GM23248 (cell line): ENCODE data around the gene GNAI2. TPM values are rescaled to one million over a fixed set of nuclear protein-coding genes. Genes with fewer than 3 reads are reported as not detected.
"Not testable (repeated sequence)": the region's sequence is repeated elsewhere in the genome, so short reads cannot be mapped to it uniquely, and the experiment has no call there.

Experiments
- DNase-seq: peaks from one replicate; pipeline ENCODE4 v3.0.0-alpha.2; 2015
- H2AFZ ChIP-seq: fragments of 200-600 bp; sonication (generic); 2 replicates; pipeline ENCODE4 v1.6.1; 2016; ENCODE audit warnings: antibody characterized with exemption
- H3F3A ChIP-seq: fragments of 200-600 bp; sonication (generic); 2 replicates; pipeline ENCODE4 v1.6.1; 2016; ENCODE audit warnings: mild to moderate bottlenecking, antibody characterized with exemption, mixed run types; ENCODE audit not compliant: insufficient read depth
- H3K27ac ChIP-seq: fragments of 200-600 bp; sonication (generic); 2 replicates; pipeline ENCODE4 v1.5.1; 2016; ENCODE audit warnings: mild to moderate bottlenecking
- H3K27me3 ChIP-seq: fragments of 200-600 bp; sonication (generic); replicated peaks from 2 replicates; pipeline ENCODE4 v1.6.1; 2016; ENCODE audit warnings: mild to moderate bottlenecking; ENCODE audit not compliant: insufficient read depth
- H3K36me3 ChIP-seq: fragments of 200-600 bp; sonication (generic); 2 replicates; pipeline ENCODE4 v1.6.1; 2016; ENCODE audit warnings: low read depth, mild to moderate bottlenecking
- H3K4me1 ChIP-seq: fragments of 200-600 bp; sonication (generic); 2 replicates; pipeline ENCODE4 v1.6.1; 2016; ENCODE audit warnings: mild to moderate bottlenecking; ENCODE audit not compliant: insufficient read depth
- H3K4me2 ChIP-seq: fragments of 200-600 bp; sonication (generic); one replicate; pipeline ENCODE4 v1.6.1; 2016; ENCODE audit warnings: mild to moderate bottlenecking; ENCODE audit not compliant: unreplicated experiment
- H3K4me3 ChIP-seq: fragments of 200-600 bp; sonication (generic); 2 replicates; pipeline ENCODE4 v1.5.1; 2016; ENCODE audit warnings: mild to moderate bottlenecking
- H3K79me2 ChIP-seq: fragments of 200-600 bp; sonication (generic); 2 replicates; pipeline ENCODE4 v1.6.1; 2016; ENCODE audit warnings: mild to moderate bottlenecking; ENCODE audit not compliant: insufficient read depth
- H3K9ac ChIP-seq: fragments of 200-600 bp; sonication (generic); 2 replicates; pipeline ENCODE4 v1.6.1; 2016; ENCODE audit warnings: mild to moderate bottlenecking
- H3K9me2 ChIP-seq: fragments of 200-600 bp; sonication (generic); 2 replicates; pipeline ENCODE4 v1.6.1; 2016; ENCODE audit warnings: mixed run types, mild to moderate bottlenecking, moderate library complexity; ENCODE audit not compliant: insufficient read depth
- H3K9me3 ChIP-seq: fragments of 200-600 bp; sonication (generic); one replicate; pipeline ENCODE4 v1.6.1; 2017; ENCODE audit warnings: low read depth
- H4K20me1 ChIP-seq: fragments of 200-600 bp; sonication (generic); 2 replicates; pipeline ENCODE4 v1.6.0; 2016; ENCODE audit not compliant: insufficient read depth
- EZH2 ChIP-seq: fragments of 200-600 bp; sonication (generic); IDR thresholded peaks from 2 replicates; pipeline ENCODE4 v1.6.1; 2018; ENCODE audit warnings: antibody characterized with exemption, mild to moderate bottlenecking; ENCODE audit not compliant: insufficient read depth, poor library complexity, severe bottlenecking
- EZH2phosphoT487 ChIP-seq: fragments of 200-600 bp; sonication (generic); IDR thresholded peaks from 2 replicates; pipeline ENCODE4 v1.6.1; 2018; ENCODE audit warnings: antibody characterized with exemption, moderate library complexity, mild to moderate bottlenecking, low read depth; ENCODE audit not compliant: insufficient read depth
- WGBS, 2 experiments: methylation state at CpG; one replicate each; pipeline ENCODE4 v1.1.6; 2015 to 2017; ENCODE audit warnings: low lambda C conversion rate in 2 of 2, low coverage in 1 of 2; ENCODE audit errors: missing lambda C conversion rate in 2 of 2; 5-methylcytosine and 5-hydroxymethylcytosine counted together
- in situ Hi-C: fragments of 300-500 bp; cut with MboI; formaldehyde crosslinking; loops from 2 replicates; pipeline ENCODE4 v1.15.0; 2020
- polyA plus RNA-seq: library from polyadenylated mRNA; unstranded; fragments of >200 nt; fragmentation: Nextera tagmentation; extraction: Ambion mirVana; gene quantifications from 2 replicates; pipeline ENCODE4 v1.2.1, GENCODE V29; 2016
- total RNA-seq: library from RNA; depleted of rRNA; stranded (reverse); fragments of >200 nt; shearing (Covaris generic); gene quantifications from 2 replicates; pipeline ENCODE4 v1.2.3, GENCODE V29; 2014

The GNAI2 gene
- total and polyA plus RNA-seq, 2 experiments from 2014 or later, result 424 to 427 TPM

DNA sequence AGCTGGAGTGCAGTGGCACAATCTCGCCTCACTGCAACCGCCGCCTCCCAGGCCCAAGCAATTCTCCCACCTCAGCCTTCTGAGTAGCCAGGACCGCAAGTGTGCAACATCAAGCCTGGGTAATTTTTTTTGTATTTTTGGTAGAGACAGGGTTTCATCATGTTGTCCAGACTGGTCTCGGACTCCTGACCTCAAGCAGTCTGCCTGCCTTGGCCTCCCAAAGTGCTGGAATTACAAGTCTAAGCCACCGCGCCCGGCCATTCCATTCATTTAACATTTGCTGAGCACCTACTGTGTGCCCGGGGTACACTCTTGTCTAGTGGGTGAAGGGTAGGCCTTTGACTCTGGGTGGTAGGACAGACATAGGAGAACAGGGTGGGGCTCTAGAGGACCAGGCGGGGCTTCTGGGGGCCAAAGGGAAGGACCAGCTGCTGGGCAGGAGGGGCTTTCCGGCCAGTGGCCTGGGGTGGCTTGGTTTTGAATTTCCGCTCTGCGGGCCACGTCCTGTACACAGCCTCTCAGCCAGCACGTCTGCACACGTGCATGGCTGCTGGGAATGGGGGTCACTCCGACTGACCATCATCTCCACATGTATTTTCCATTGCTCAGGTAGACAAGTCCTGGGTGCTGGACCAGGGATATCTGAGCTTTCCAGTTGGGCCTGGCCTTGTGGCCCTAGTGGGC, 28.5 kb upstream of the GNAI2 start:
- in situ Hi-C loops, result loop anchor here (25.0 kb wide), 1 partner anchor 330 kb away; no protein-coding TSS in a partner anchor
- no peak overlapping the region for H3K4me2 ChIP-seq
- no peaks in the 10 kb centered on the region for H3K36me3 ChIP-seq
- H3K9me2 ChIP-seq, result no peaks in the 10 kb centered on the region
- no peak overlapping the region for H3K4me3 ChIP-seq
- WGBS, 2 experiments, result 81 to 83% methylated on average over 16 to 17 of the region's 17 CpGs
- H3K79me2 ChIP-seq, result no peaks in the 10 kb centered on the region
- no peak overlapping the region for H2AFZ ChIP-seq
- no peak overlapping the region for H3K9ac ChIP-seq
- no peak for DNase-seq
- no peaks in the 10 kb centered on the region for H4K20me1 ChIP-seq
- peaks cover 7% of the 10 kb centered on the region for H3K4me1 ChIP-seq
- no peaks in the 10 kb centered on the region for H3F3A ChIP-seq
- H3K27ac ChIP-seq, result no peak overlapping the region
- H3K27me3 ChIP-seq, result peaks cover 14% of the 10 kb centered on the region
- TF ChIP-seq EZH2phosphoT487 (no peak), EZH2 (no peak)
- no peaks in the 10 kb centered on the region for H3K9me3 ChIP-seq

DNA sequence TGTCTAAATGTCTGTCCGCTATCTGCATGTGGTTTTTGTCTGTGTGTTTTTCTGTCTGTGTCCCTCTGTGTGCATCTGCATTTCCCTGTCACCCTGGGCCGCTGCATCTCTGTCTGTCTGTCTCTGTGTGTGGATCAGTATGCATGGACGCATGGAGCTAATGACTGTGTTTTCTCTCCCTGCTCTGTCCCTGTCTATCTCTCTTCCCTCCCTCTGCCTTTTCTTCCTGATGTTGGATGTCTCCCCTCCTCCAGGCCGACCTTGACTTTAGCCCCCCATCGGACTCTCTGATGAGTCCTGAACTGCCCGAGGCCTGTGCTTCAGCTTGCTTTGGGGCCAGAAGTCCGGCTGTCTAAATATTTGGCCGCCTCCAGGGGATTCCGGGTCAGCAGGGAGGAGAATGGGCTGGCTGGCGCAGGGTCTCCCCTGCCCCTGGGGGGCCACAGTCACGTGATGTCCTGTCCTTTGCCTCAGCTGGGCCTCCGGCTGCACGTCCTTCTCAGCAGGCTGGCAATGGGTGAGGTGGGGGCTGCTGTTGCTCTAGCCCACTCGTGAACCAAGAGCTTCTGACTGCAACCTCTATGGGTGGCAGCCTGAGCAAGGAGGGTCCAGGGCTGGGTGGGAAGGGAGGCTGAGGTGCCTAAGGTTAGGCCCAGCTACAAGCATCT, 27.2 kb upstream of the GNAI2 start:
- no peak for DNase-seq
- no peak overlapping the region for H3K9ac ChIP-seq
- H3K79me2 ChIP-seq, result no peaks in the 10 kb centered on the region
- peaks cover 7% of the 10 kb centered on the region; the same call in 1 of the 2 replicates for H3K4me1 ChIP-seq
- no peak overlapping the region for H2AFZ ChIP-seq
- no peak overlapping the region for H3K4me2 ChIP-seq
- H3K4me3 ChIP-seq, result no peak overlapping the region
- 73 to 80% methylated on average over 14 of the region's 14 CpGs for WGBS, 2 experiments
- in situ Hi-C loops, result loop anchor here (25.0 kb wide), 1 partner anchor 328 kb away; no protein-coding TSS in a partner anchor
- no peaks in the 10 kb centered on the region for H3K9me2 ChIP-seq
- peaks cover 11% of the 10 kb centered on the region for H3K27me3 ChIP-seq
- no peak overlapping the region for H3K27ac ChIP-seq
- H3F3A ChIP-seq, result no peaks in the 10 kb centered on the region
- no peaks in the 10 kb centered on the region for H4K20me1 ChIP-seq
- TF ChIP-seq EZH2 (no peak), EZH2phosphoT487 (no peak)
- no peaks in the 10 kb centered on the region for H3K36me3 ChIP-seq
- no peaks in the 10 kb centered on the region for H3K9me3 ChIP-seq

DNA sequence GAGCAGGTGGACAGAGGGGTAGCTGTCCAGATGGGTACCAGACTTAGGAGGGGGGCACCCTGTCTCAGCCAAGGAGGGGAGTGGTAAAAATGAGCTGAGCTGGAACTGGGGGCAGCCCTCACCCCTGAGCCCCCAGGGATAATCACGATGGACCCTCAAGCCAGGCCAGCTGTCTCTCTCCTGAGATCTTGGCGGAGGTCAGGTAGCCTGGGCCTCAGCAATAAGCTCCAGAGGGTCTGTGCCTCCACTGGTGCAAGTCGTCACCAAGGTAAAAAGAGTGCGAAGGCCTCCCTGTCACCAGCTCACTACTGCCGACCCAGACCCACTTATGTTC, 25.9 kb upstream of the GNAI2 start:
- Histone ChIP-seq H3K9me2 (no peaks in the 10 kb centered on the region), H3K4me3 (no peak overlapping the region), H2AFZ (no peak overlapping the region), H3K36me3 (no peaks in the 10 kb centered on the region), H3K9me3 (no peaks in the 10 kb centered on the region), H3K4me2 (no peak overlapping the region), H3K27ac (no peak overlapping the region), H3K9ac (no peak overlapping the region), H3F3A (no peaks in the 10 kb centered on the region), H4K20me1 (no peaks in the 10 kb centered on the region), H3K4me1 (peaks cover 7% of the 10 kb centered on the region; the same call in 1 of the 2 replicates), H3K79me2 (no peaks in the 10 kb centered on the region), H3K27me3 (no peaks in the 10 kb centered on the region; the same call in 1 of the 2 replicates)
- no peak for DNase-seq
- in situ Hi-C loops, result loop anchor here (25.0 kb wide), 1 partner anchor 327 kb away; no protein-coding TSS in a partner anchor
- TF ChIP-seq EZH2phosphoT487 (no peak), EZH2 (no peak)
- 86 to 90% methylated on average over 5 of the region's 5 CpGs for WGBS, 2 experiments

DNA sequence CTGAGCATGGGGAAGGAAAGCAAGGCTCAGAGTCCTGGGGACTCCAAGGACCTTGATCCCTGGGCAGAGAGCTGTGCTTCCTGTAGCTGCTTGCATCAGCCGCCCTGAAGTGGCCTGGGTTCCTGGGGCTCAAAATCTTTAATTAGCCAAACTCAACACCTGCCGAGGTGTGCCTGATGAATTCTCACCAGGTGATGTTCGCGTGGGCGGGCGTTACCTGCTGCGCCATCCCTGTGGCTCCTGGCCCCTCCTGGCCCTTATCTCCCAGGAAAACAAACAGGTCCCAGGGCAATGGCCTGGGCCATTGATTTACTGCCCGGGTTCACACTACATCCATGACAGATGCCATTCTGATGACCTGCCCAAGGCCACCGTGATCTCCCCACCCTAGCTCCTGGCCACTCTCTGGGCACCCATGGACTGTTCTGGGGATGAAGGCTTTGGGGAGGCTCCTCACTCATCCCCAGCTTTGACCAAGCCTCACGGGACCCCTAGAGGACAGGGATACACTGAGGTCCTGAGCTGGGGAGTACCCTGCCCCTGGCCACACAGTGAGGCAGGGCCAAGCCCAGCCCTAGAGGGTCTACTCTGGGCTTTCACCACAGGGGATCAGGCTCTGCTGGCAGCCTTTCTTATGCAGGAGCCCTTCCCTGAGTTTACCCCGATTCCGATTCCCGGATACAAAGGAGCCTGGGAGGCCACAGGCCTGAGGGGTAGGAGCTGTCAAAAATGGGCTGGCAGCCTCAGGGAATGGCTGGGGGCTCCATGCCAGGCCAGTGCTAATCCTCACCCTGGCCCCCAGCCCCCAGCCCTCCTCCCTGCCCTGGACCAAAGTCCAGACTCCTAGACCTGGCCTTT, 25.3 kb upstream of the GNAI2 start:
- in situ Hi-C loops, result loop anchor here (25.0 kb wide), 1 partner anchor 327 kb away; no protein-coding TSS in a partner anchor
- Histone ChIP-seq H3K4me3 (no peak overlapping the region), H3K36me3 (no peaks in the 10 kb centered on the region), H3K9ac (no peak overlapping the region), H3K9me3 (no peaks in the 10 kb centered on the region), H3K27ac (no peak overlapping the region), H2AFZ (no peak overlapping the region), H3K4me2 (no peak overlapping the region), H3K27me3 (no peaks in the 10 kb centered on the region; the same call in 1 of the 2 replicates), H3F3A (no peaks in the 10 kb centered on the region), H4K20me1 (no peaks in the 10 kb centered on the region), H3K4me1 (peaks cover 7% of the 10 kb centered on the region; the same call in 1 of the 2 replicates), H3K9me2 (no peaks in the 10 kb centered on the region), H3K79me2 (no peaks in the 10 kb centered on the region)
- no peak for DNase-seq
- 84 to 89% methylated on average over 11 to 13 of the region's 13 CpGs for WGBS, 2 experiments
- TF ChIP-seq EZH2 (no peak), EZH2phosphoT487 (no peak)

DNA sequence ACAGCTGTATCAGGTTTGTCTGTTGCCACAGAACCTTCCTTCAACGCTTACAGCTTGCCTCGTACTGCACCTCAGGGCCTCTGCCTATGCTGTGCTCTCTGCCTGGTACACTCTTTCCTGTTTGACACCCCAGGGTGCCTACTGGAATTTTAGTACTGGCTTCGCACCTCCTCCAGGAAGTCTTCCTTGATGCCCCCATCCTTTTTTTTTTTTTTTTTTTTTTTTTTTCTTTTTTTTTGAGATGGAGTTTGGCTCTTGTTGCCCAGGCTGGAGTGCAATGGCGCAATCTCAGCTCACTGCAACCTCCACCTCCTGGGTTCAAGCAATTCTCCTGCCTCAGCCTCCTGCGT, 24.7 kb upstream of the GNAI2 start:
- H3K4me1 ChIP-seq, H3K9ac ChIP-seq, H3K9me2 ChIP-seq, H3K9me3 ChIP-seq, H3K27me3 ChIP-seq, H3K27ac ChIP-seq, H4K20me1 ChIP-seq, H3K36me3 ChIP-seq, H3K79me2 ChIP-seq, H3K4me2 ChIP-seq, DNase-seq, H3K4me3 ChIP-seq, H3F3A ChIP-seq, H2AFZ ChIP-seq: not testable (repeated sequence)
- 94 to 96% methylated on average over 5 of the region's 5 CpGs for WGBS, 2 experiments
- in situ Hi-C loops, result loop anchor here (25.0 kb wide), 1 partner anchor 326 kb away; no protein-coding TSS in a partner anchor
